ENCODE data around the gene TUT4.
A peak's percentile ranks its signal among the peaks of the same experiment; 100 is the strongest.

Gene TUT4

GRCh38 chr1:52572387-52572786, 19.5 kb upstream of the TUT4 start:
- DNase-seq: no peak

DNA sequence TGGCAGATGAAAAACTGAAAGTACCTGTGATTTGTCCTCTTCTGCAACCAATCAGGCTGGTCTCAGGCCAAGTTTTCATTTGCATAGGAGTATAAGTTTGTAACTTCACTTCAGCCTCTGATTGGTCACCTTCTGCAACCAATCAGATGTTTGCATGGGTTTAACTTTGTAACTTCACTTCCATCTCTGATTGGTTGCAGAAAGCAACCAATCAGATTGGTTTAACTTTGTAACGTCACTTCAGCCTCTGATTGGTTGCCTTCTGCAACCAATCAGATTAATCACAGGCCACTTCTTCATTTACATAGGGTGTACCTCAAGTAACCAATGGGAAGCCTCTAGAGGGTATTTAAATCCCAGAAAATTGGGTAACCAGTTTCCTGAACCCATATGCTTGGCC, 18.9 kb upstream of the TUT4 start:
- DNase-seq: no peak

DNA sequence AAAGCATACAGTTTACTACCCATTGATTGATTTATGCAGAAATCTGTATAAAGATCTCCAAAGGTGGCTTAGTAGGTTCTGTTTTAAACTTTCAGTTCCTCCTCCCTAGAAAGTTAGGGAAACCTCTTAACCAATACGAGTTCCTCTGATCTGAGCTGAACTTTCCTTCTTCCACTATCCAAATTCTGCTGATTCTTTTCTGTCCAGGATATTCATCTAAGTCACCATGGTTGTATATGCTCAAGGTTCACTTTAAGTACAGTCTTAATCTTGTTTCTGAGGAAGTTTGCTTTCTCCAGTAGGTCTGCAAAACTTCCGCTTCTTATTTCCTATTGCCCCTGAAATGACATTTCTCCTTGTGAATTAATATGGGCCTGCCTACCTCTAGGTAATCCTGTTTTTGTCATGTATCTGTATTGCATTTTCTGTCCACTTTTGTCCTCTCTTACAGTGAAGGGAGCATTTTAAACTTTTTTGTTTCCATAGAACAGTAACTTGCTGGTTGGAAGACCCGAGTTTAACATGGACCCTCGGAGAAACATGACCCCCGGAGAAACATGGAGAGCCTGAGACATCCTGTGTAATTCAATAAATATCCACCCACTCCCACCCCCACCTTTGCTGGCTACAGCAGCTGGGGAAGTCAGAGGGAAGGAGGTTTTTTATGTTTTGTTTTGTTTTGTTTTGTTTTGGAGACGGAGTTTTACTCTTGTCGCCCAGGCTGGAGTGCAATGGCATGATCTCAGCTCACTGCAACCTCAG, 16.7 kb upstream of the TUT4 start:
- DNase-seq: no peak

GRCh38 chr1:52567943-52568342, 15.1 kb upstream of the TUT4 start:
- no peak for DNase-seq

DNA sequence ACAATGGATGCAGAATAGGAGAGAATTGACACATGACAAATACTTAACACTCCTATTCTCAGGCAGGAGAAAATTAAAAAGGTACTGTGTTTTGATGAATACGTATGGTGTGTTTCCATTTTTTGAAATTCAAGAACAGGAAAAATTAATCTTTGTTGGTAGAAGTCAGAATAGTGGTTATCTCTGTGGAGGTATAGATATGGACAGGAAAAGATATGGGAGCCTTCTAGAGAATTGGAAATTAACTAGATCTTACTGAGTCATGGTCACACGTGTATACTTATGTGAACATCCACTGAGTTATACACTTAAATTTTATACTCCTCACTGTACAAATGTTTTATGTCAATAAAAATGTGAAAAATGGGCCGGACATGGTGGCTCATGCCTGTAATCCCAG, 9.9 kb upstream of the TUT4 start:
- DNase-seq: no peak

DNA sequence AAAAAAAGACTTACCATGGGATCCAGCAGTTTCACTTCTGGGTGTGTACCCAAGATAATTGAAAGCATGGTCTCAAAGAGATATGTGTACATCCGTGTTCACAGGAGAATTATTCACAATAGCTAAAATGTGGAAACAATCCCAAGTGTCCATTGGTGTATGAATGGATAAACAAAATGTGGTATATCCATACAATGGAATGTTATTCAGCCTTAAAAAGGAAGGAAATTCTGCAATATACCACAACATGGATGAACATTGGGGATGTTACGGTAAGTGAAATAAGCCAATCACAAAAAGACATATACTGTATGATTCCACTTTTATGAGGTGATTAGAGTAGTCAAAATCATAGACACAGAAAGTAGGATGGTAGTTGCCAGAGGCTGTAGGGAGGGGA, 7.0 kb upstream of the TUT4 start:
- DNase-seq: no peak

GRCh38 chr1:52558941-52559340, 6.0 kb upstream of the TUT4 start:
- DNase-seq: no peak

DNA sequence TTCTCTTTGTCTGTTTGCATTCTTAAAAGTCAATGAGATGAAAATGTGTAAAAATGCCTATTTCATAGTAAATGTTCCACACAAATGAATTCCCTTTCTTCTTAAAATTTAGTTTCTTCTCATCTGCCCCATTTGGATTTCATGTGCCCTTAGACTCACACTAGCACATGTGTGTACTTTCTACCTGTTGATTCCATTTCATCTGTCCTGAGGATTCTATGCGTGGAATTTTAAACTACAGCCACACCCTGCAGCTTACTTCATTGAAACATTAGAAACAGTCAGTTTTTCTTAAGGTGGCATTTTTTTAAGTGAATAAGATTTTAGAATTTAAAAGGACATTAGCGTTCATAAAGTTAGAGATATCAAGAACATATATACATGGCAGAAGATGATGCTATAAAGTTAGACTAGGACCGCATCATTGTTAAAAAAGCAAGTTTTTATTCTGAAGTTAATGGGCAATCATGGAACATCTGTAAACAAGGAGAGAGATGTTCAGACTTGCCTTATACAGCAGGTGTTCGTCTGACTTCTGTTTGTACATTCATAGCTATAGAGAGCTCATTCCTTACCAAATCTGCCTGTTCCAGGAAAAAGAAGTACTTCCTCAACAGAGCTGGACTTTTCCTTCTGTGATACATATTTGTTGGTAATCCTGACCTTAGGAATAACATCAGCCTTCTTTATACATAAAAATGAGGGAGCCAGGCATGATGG, 3.9 kb upstream of the TUT4 start:
- no peak for DNase-seq

GRCh38 chr1:52554756-52555155, 1.9 kb upstream of the TUT4 start:
- DNase-seq: no peak

DNA sequence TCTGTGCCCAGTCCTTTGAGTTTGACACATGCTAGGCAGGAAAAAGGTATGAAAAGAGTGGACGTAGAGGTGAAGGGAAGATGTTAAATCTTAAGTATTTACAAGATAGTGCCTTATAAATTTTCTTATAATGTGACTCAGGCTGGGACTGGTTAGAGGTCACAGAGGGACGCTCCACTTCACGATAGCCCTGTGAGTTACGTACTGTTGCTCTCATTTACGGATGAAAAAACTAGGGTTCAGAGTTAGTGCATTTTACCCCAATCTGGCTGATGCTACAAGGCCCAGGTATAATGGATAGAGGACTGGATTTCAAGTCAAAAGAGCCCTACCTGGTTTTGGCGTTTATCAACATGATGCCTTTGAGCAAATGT, 1.4 kb upstream of the TUT4 start:
- no peak for DNase-seq

DNA sequence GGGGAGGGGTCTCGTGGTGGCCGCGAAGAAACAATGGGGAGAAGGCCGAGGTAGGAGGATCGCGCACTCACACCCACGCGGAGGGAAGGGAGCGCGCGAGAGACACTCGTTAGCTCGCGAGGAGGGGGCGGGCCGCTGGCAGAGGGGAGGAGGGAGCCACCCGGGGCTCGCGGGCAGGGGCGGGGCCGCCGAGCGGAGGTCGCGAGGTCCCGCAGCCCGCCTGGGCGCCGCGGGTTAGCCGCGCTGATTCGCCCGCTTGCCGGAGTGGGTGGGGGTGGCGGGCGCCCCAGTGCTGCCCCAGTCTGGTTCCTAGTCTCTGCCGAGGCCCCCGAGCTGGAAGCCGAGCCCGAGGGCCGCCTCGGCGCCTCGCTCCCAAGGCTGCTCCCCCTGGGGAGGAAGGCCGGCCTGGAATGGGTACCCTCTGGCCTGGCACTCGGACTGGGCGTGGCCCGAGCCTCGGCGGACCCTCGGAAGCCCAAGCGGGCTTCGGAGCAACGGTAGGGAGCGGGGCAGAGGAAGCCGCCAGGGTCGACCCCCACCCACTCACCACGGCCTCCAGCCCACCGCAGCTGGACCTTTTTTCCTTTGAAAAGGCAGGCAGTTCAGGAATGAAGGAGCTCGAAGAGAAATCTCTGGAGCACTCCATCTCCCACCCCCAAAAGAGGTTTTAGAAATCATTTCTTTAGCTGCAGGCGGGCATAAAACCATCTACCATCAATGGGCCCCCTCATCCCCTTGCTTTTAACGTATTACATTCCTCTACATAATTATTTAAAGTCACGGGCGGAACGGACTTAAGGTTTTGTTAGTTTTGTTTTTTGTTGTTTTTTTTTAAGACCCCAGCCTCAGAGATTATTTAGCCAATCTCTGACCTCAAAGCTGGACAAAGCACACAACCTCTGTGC, 722 bp upstream of the TUT4 start:
- DNase-seq: peak; percentile 69 to 92 (median 78)

- DNase-seq: peak; percentile 19 to 65 (median 46)
Observed at GRCh38 chr1:52552236-52552504, 722 bp downstream of the TUT4 start.

GRCh38 chr1:52551507-52552235, 1.2 kb downstream of the TUT4 start:
- DNase-seq: peak in 2 of 4 experiments; percentile 5 to 39

GRCh38 chr1:52550447-52550846, 2.4 kb downstream of the TUT4 start:
- no peak for DNase-seq

- no peak for DNase-seq
Observed at GRCh38 chr1:52549267-52549666, 3.6 kb downstream of the TUT4 start.

GRCh38 chr1:52546852-52547251, 6.0 kb downstream of the TUT4 start:
- DNase-seq: no peak

DNA sequence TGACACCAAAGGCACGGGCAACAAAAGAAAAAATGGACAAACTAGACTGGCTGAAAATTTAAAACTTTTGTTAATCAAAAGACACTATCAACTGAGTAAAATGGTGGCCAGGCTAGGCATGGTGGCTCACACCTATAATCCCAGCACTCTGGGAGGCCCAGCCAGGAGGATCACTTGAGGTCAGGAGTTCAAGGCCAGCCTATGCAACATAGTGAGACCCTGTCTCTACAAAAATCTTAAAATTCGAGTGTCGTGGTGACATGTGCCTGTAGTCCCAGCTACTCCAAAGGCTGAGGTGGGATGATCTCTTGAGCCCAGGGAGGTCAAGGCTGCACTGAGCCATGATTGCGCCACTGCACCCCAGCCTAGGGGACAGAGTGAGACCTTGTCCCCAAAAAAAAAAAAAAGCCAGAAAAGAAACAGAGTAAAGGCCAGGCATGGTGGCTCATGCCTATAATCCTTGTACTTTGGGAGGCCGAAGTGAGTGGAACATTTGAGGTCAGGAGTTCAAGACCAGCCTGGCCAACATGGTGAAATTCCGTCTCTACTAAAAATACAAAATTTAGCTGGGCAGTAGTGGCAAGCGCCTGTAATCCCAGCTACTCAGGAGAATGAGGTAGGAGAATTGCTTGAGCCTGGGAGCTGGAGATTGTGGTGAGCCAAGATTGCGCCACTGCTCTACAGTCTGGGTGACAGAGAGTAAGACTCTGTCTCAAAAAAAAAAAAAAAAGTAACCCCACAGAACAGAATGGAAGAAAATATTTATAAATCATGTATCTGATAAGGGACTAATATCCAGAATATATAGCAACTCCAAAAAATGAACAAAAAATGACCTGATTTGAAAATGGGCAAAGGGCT, 8.0 kb downstream of the TUT4 start:
- no peak for DNase-seq

DNA sequence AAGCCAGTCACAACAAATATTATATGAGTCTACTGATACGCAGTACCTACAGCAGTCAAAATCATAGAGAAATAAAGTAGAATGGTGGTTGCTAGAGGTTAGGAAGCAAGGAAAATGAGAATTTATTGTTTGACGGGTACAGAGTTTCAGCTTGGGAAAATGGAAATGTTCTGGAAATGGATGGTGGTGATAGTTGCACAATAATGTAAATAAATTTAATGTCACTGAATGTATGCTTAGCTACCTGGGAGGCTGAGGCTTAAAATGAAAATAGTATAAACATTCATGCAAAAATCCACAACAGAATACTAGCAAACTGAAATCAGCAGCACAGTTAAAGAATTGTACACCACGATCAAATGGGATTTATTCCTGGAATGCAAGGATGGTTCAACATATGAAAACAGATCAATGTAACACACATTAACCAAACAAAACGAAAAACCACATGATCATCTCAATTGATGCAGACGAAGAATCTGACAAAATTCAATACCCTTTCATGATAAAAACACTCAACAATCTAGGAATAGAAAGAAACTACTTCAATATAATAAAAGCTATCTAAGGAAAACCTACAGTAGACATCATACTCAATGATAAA, 10.7 kb downstream of the TUT4 start:
- DNase-seq: no peak

DNA sequence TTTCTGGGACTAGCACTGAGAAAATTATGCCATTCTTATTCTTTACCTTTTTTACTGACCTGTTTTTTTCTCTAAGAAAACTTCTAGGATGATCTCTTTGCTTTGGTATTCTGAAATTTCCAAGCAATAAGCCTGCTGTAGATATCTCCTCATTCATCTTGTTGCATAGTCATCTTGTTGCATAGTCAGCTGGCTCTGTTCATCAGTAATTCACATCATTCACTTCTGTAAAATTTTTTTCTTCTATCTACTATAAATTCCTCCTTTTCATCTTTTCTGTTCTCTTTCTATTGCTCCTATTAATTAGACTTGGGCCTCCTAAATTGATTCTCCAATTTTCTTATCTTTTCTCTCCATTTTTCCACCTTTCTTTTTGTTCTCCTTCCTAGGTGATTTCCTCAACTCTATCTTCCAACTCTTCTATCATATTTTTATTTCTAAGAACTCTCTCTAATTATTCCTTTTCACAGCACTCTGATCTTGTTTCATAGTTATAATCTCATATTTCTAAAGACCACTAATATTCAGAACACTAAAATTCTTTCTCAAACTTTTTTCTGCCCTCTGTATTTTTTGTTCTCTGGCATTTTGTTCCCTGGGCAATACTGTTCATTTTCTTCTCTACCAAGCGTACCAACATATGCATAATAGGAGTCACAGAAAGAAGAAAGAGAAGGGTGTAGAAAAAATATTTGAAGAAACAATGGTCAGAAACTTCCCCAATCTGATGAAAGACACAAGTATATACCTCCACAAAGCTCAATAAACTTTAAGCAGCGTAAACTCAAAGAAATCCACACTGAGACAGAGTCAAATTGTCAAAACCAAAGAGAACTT, 17.7 kb downstream of the TUT4 start:
- DNase-seq: no peak

- DNase-seq: no peak
Observed at GRCh38 chr1:52533713-52534112, 19.2 kb downstream of the TUT4 start.

Data from activated naive CD4-positive, alpha-beta T cell (primary cell).